Lower leg skin (tissue), 3 donors: ENCODE measurements around the gene SLC9A9.

Experiments
- POLR2A ChIP-seq, 2 donors: fragments of 450-650 bp; IDR thresholded peaks; one replicate each; pipeline ENCODE4 v1.6.1; 2016 to 2017; ENCODE audit warnings: antibody characterized with exemption in 2 of 2, mild to moderate bottlenecking in 1 of 2, moderate library complexity in 1 of 2
- TF ChIP-seq, protein P1 (sequence below), 3 donors: fragments of 450-650 bp; IDR thresholded peaks; one replicate each; pipeline ENCODE4 v1.5.1; 2016; ENCODE audit warnings: antibody characterized with exemption in 3 of 3, mild to moderate bottlenecking in 3 of 3, moderate library complexity in 2 of 3

DNA sequence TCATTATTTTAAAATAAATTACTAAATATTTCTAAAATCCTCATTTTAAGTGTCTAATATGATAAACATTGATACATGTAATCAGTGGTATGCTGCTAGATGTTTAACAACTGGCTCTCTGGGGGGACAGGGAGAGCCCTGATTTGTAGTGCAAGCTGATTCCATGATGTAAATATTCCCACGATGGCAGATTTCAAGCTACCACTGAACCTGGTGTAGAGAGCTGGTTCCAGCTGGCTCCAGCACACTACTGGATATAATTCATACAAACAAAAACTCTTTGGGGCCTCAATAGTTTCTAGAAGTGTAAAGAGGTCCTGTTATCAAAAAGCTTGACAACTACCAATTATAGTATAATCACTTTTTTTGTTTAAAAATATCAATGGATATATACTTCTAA lies 316.2 kb downstream of the SLC9A9 start:
- TF ChIP-seq, protein P1, sequence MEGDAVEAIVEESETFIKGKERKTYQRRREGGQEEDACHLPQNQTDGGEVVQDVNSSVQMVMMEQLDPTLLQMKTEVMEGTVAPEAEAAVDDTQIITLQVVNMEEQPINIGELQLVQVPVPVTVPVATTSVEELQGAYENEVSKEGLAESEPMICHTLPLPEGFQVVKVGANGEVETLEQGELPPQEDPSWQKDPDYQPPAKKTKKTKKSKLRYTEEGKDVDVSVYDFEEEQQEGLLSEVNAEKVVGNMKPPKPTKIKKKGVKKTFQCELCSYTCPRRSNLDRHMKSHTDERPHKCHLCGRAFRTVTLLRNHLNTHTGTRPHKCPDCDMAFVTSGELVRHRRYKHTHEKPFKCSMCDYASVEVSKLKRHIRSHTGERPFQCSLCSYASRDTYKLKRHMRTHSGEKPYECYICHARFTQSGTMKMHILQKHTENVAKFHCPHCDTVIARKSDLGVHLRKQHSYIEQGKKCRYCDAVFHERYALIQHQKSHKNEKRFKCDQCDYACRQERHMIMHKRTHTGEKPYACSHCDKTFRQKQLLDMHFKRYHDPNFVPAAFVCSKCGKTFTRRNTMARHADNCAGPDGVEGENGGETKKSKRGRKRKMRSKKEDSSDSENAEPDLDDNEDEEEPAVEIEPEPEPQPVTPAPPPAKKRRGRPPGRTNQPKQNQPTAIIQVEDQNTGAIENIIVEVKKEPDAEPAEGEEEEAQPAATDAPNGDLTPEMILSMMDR (IDR thresholded peaks at IDR 0.05), result no peak
- no peak for TF ChIP-seq POLR2A (IDR thresholded peaks at IDR 0.05)
